ENCODE data around the gene PLAGL2.

Gene PLAGL2

GRCh38 chr20:32231245-32231644 is 23.7 kb upstream of the PLAGL2 start:
- in situ Hi-C loops (cut with MboI; ENCODE audit: low sequenced_read_pairs), result no loop called here

GRCh38 chr20:32230707-32231106 is 23.2 kb upstream of the PLAGL2 start:
- in situ Hi-C loops (cut with MboI; ENCODE audit: low sequenced_read_pairs), result no loop called here

- in situ Hi-C loops (cut with MboI; ENCODE audit: low sequenced_read_pairs), result no loop called here
Observed at GRCh38 chr20:32229251-32229747, 21.8 kb upstream of the PLAGL2 start.

- in situ Hi-C loops (cut with MboI; ENCODE audit: low sequenced_read_pairs), result no loop called here
Observed at GRCh38 chr20:32227744-32228688, 20.5 kb upstream of the PLAGL2 start.

- in situ Hi-C loops (cut with MboI; ENCODE audit: low sequenced_read_pairs), result no loop called here
Observed at GRCh38 chr20:32227306-32227705, 19.8 kb upstream of the PLAGL2 start.

- in situ Hi-C loops (cut with MboI; ENCODE audit: low sequenced_read_pairs), result no loop called here
Observed at GRCh38 chr20:32226391-32226790, 18.8 kb upstream of the PLAGL2 start.

GRCh38 chr20:32224463-32224862 is 16.9 kb upstream of the PLAGL2 start:
- in situ Hi-C loops (cut with MboI; ENCODE audit: low sequenced_read_pairs), result no loop called here

- in situ Hi-C loops (cut with MboI; ENCODE audit: low sequenced_read_pairs), result no loop called here
Observed at GRCh38 chr20:32218156-32218900, 10.8 kb upstream of the PLAGL2 start.

- in situ Hi-C loops (cut with MboI; ENCODE audit: low sequenced_read_pairs), result no loop called here
Observed at GRCh38 chr20:32216179-32217142, 8.9 kb upstream of the PLAGL2 start.

GRCh38 chr20:32215729-32216128 is 8.2 kb upstream of the PLAGL2 start:
- in situ Hi-C loops (cut with MboI; ENCODE audit: low sequenced_read_pairs), result no loop called here

- in situ Hi-C loops (cut with MboI; ENCODE audit: low sequenced_read_pairs), result no loop called here
Observed at GRCh38 chr20:32215147-32215546, 7.6 kb upstream of the PLAGL2 start.

GRCh38 chr20:32213870-32214269 is 6.3 kb upstream of the PLAGL2 start:
- in situ Hi-C loops (cut with MboI; ENCODE audit: low sequenced_read_pairs), result no loop called here

- in situ Hi-C loops (cut with MboI; ENCODE audit: low sequenced_read_pairs), result no loop called here
Observed at GRCh38 chr20:32209850-32210605, 2.5 kb upstream of the PLAGL2 start.

- in situ Hi-C loops (cut with MboI; ENCODE audit: low sequenced_read_pairs), result no loop called here
Observed at GRCh38 chr20:32208499-32209154, 1.1 kb upstream of the PLAGL2 start.

- in situ Hi-C loops (cut with MboI; ENCODE audit: low sequenced_read_pairs), result no loop called here
Observed at GRCh38 chr20:32206760-32207625, 550 bp downstream of the PLAGL2 start.

- in situ Hi-C loops (cut with MboI; ENCODE audit: low sequenced_read_pairs), result no loop called here
Observed at GRCh38 chr20:32205843-32206759, 1.4 kb downstream of the PLAGL2 start.

GRCh38 chr20:32205110-32205842 is 2.3 kb downstream of the PLAGL2 start:
- in situ Hi-C loops (cut with MboI; ENCODE audit: low sequenced_read_pairs), result no loop called here
